NCI-H2081 treated with DMSO at 0.1 percent for 48 hours (cell line): ENCODE data around the gene PCDHB15.
"Not testable (repeated sequence)": the region's sequence is repeated elsewhere in the genome, so short reads cannot be mapped to it uniquely, and the experiment has no call there.

ENCODE experiments used
- DNase-seq: peaks from one replicate; lab custom pipeline; 2025; lab: John Stamatoyannopoulos, UW

The PCDHB15 gene

DNA sequence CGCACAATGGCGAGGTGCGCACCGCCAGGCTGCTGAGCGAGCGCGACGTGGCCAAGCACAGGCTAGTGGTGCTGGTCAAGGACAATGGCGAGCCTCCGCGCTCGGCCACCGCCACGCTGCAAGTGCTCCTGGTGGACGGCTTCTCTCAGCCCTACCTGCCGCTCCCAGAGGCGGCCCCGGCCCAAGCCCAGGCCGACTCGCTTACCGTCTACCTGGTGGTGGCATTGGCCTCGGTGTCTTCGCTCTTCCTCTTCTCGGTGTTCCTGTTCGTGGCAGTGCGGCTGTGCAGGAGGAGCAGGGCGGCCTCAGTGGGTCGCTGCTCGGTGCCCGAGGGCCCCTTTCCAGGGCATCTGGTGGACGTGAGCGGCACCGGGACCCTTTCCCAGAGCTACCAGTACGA lies 2.2 kb downstream of the PCDHB15 start:
- not testable (repeated sequence) for DNase-seq

- DNase-seq, result no peak
Measured at GRCh38 chr5:141250576-141250975, 5.4 kb downstream of the PCDHB15 start.

- no peak for DNase-seq
Measured at GRCh38 chr5:141258464-141258863, 13.3 kb downstream of the PCDHB15 start.

DNA sequence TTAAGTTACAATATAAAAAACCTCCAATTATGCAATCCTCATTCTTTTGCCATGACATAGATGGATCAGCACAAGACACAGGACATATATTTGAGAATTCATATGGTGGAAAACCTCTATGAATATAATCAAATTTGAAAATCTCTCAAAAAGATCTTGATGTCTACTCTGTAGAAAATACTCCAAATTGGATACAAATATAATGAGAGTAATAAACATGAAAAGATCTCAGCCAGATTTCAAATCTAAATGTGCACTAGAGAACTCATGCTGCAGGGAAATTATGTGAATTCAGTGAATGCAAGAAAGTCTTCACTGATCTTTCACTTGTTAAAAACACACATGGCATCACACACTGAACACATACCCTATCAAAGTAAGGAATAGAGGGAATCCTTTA lies 13.8 kb downstream of the PCDHB15 start:
- DNase-seq, result no peak

- DNase-seq, result no peak
Measured at GRCh38 chr5:141260458-141261237, 15.5 kb downstream of the PCDHB15 start.

DNA sequence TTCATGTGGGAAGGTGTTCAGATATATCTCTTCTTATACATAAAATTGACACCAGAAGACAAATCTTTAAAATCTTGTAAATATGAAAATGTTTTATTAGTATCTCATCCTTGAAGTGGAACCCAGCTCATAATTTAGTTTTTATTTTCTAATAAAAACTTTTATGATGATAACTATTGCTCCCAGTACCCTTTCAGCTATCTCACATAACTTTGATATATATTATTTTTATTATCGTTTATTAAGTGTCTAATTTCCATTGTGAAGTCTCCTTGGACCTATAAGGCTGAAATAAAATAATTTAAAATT lies 16.0 kb downstream of the PCDHB15 start:
- DNase-seq, result no peak

DNA sequence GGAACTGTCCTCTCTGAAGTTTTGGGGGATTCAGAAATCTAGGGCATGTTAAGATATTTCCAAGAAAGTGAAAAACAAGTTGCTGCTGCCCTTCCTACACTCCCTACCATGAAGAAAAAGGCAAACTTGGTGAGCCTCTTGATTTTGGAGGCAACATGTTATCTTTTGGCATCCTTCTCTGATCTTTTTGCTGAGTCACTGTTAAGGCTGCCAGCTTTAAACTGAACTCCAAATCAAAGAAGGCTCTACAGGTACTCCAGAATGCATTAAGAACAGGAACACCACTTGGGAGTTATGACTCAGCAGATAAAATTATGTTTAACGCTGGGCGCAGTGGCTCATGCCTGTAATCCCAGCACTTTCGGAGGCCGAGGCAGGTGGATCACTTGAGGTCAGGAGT lies 24.0 kb downstream of the PCDHB15 start:
- no peak for DNase-seq

DNA sequence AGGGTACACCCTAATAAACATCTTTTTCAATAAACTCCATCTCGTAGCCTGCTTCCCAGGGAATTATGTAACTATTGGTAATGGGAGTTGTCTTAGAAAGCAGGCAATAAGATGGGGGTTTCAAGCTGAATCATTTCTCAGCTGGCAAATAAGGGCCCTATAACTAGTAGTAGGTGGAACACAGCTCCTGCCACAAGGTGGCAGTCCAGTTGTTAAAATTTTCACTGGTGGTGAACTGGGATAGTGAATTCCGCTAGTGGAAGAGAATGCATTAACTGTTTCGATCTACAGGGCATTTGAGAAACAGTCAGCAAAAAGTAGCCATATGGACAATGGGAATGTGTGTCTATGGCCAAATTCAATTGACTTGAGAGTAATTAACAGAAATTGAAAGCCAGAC lies 27.7 kb downstream of the PCDHB15 start:
- no peak for DNase-seq

GRCh38 chr5:141298376-141298775 lies 53.2 kb downstream of the PCDHB15 start:
- no peak for DNase-seq
